Sigmoid colon (tissue), 7 donors: ENCODE data around the gene RRP12. TPM values are rescaled to one million over a fixed set of nuclear protein-coding genes. Genes with fewer than 3 reads are reported as not detected.

Experiments used
- DNase-seq: peaks from one replicate; pipeline ENCODE4 v3.0.0-alpha.2; 2019
- H3K27ac ChIP-seq, 4 donors: fragments of 200-600 bp; sonication (generic); one replicate each; pipeline ENCODE4 v1.5.1; 2016 to 2019; ENCODE audit warnings: mild to moderate bottlenecking in 1 of 4
- H3K27me3 ChIP-seq, 3 donors: fragments of 200-600 bp; sonication (generic); one replicate each; pipeline ENCODE4 v1.5.1; 2019; ENCODE audit warnings: mild to moderate bottlenecking in 1 of 3
- H3K36me3 ChIP-seq, 4 donors: fragments of 200-600 bp; sonication (generic); one replicate each; pipeline ENCODE4 v1.5.1; 2016 to 2019
- H3K4me1 ChIP-seq, 4 donors: fragments of 200-600 bp; sonication (generic); one replicate each; pipeline ENCODE4 v1.5.1; 2017 to 2019
- H3K4me3 ChIP-seq, 4 donors: fragments of 200-600 bp; sonication (generic); one replicate each; pipeline ENCODE4 v1.5.1; 2017 to 2019; ENCODE audit warnings: mild to moderate bottlenecking in 2 of 4, moderate library complexity in 1 of 4
- H3K9me3 ChIP-seq, 4 donors: fragments of 200-600 bp in 3 of 4; sonication (generic) in 3 of 4; one replicate each; pipeline versions ENCODE4 v1.5.1 to v1.6.1; 2013 to 2019
- CTCF ChIP-seq, 4 experiments: fragments of 450-650 bp in 3 of 4; fragments of 200-600 bp in 1 of 4; IDR thresholded peaks; one replicate each; pipeline ENCODE4 v1.5.1; 2016 to 2019; ENCODE audit warnings: antibody characterized with exemption in 4 of 4, mild to moderate bottlenecking in 3 of 4, moderate library complexity in 2 of 4
- EP300 ChIP-seq, 4 donors: sonication (generic); formaldehyde crosslinking; IDR thresholded peaks; one replicate each; pipeline ENCODE4 v1.6.1; 2017; ENCODE audit warnings: antibody characterized with exemption in 4 of 4
- POLR2A ChIP-seq, 2 donors: fragments of 450-650 bp; IDR thresholded peaks; one replicate each; pipeline ENCODE4 v1.6.1; 2016; ENCODE audit warnings: antibody characterized with exemption in 2 of 2, mild to moderate bottlenecking in 2 of 2, moderate library complexity in 2 of 2
- POLR2AphosphoS5 ChIP-seq, 4 donors: sonication (generic); formaldehyde crosslinking; IDR thresholded peaks; one replicate each; pipeline ENCODE4 v1.6.1; 2017; ENCODE audit warnings: antibody characterized with exemption in 4 of 4
- WGBS, 2 donors: extraction: QIAGEN DNeasy Blood & Tissue Kit; methylation state at CpG; one replicate each; pipeline ENCODE4 v1.1.7; 2013; 5-methylcytosine and 5-hydroxymethylcytosine counted together
- intact Hi-C: fragments of 100-400 bp; cut with DNase I; formaldehyde crosslinking; loops from one replicate; pipeline ENCODE4 v1.15.1; 2023
- polyA plus RNA-seq, 3 donors: library from polyadenylated mRNA; stranded (reverse); fragments of 200-250 nt; gene quantifications; one replicate each; pipeline ENCODE4 v1.2.3, GENCODE V29; 2013
- total RNA-seq, 4 donors: library from RNA; depleted of rRNA; stranded (reverse); fragments of >200 nt; gene quantifications; one replicate each; pipeline ENCODE4 v1.1.0, GENCODE V29; 2016
- donor health status: healthy with polysubstance abuse.
- donor health status: Bipolar disorder and iron deficiency.
- donor health status: healthy.

Gene RRP12
- total and polyA plus RNA-seq, 7 donors, result 3.2 to 18.8 (median 7.8) TPM

- no peak for DNase-seq
- WGBS, 2 donors, result 31 to 69% methylated on average over 6 of the region's 6 CpGs
- H3K4me3 ChIP-seq, result peak overlapping the region in 1 of 4 donors; percentile 80
- no peaks in the 10 kb centered on the region for H3K9me3 ChIP-seq
- intact Hi-C loops, result loop anchor here (5.0 kb wide), 1 partner anchor 71 kb away; the partner anchor contains the start of gene RRP12
- no peak for TF ChIP-seq POLR2A (IDR thresholded peaks at IDR 0.05)
- no peak for TF ChIP-seq POLR2AphosphoS5 (IDR thresholded peaks at IDR 0.05)
- TF ChIP-seq EP300 (IDR thresholded peaks at IDR 0.05), result no peak
- TF ChIP-seq CTCF (IDR thresholded peaks at IDR 0.05), result no peak
- H3K27me3 ChIP-seq, result no peaks in the 10 kb centered on the region
- H3K4me1 ChIP-seq, result peaks cover 0 to 47% (median 45%) of the 10 kb centered on the region in 4 donors
- peak overlapping the region; percentile 93 to 95 (median 94) for H3K27ac ChIP-seq
- peaks cover 0 to 14% (median 0%) of the 10 kb centered on the region in 4 donors for H3K36me3 ChIP-seq
Observed at GRCh38 chr10:97331153-97331703, 69.9 kb downstream of the RRP12 start.

GRCh38 chr10:97329766-97330165 lies 71.4 kb downstream of the RRP12 start:
- no peak for DNase-seq
- intact Hi-C loops, result loop anchor here (5.0 kb wide), 1 partner anchor 73 kb away; the partner anchor contains the start of gene RRP12
- WGBS, 2 donors, result 67 to 89% methylated on average over 5 of the region's 5 CpGs
- peaks cover 0 to 42% (median 34%) of the 10 kb centered on the region in 4 donors for H3K4me1 ChIP-seq
- no peak overlapping the region for H3K4me3 ChIP-seq
- no peaks in the 10 kb centered on the region for H3K9me3 ChIP-seq
- H3K36me3 ChIP-seq, result peaks cover 0 to 14% (median 0%) of the 10 kb centered on the region in 4 donors
- TF ChIP-seq CTCF (IDR thresholded peaks at IDR 0.05), result no peak
- no peak for TF ChIP-seq POLR2AphosphoS5 (IDR thresholded peaks at IDR 0.05)
- no peak for TF ChIP-seq EP300 (IDR thresholded peaks at IDR 0.05)
- no peak for TF ChIP-seq POLR2A (IDR thresholded peaks at IDR 0.05)
- peak overlapping the region in 1 of 4 donors; percentile 95 for H3K27ac ChIP-seq
- no peaks in the 10 kb centered on the region for H3K27me3 ChIP-seq

- intact Hi-C loops, result no loop called here
- peaks cover 0 to 41% (median 34%) of the 10 kb centered on the region in 4 donors for H3K4me1 ChIP-seq
- peak overlapping the region in 2 of 4 donors; percentile 5 to 95 for H3K27ac ChIP-seq
- TF ChIP-seq CTCF (IDR thresholded peaks at IDR 0.05), result no peak
- no peak for TF ChIP-seq EP300 (IDR thresholded peaks at IDR 0.05)
- TF ChIP-seq POLR2AphosphoS5 (IDR thresholded peaks at IDR 0.05), result no peak
- TF ChIP-seq POLR2A (IDR thresholded peaks at IDR 0.05), result no peak
- H3K36me3 ChIP-seq, result peaks cover 0 to 14% (median 0%) of the 10 kb centered on the region in 4 donors
- no peaks in the 10 kb centered on the region for H3K9me3 ChIP-seq
- WGBS, 2 donors, result 47 to 80% methylated on average over 3 of the region's 3 CpGs
- H3K27me3 ChIP-seq, result no peaks in the 10 kb centered on the region
- H3K4me3 ChIP-seq, result no peak overlapping the region
- no peak for DNase-seq
Observed at GRCh38 chr10:97328646-97329453, 72.3 kb downstream of the RRP12 start.

GRCh38 chr10:97327348-97328294 lies 73.5 kb downstream of the RRP12 start:
- intact Hi-C loops, result no loop called here
- 24 to 65% methylated on average over 7 of the region's 7 CpGs for WGBS, 2 donors
- TF ChIP-seq POLR2A (IDR thresholded peaks at IDR 0.05) (no peak), EP300 (IDR thresholded peaks at IDR 0.05) (no peak), CTCF (IDR thresholded peaks at IDR 0.05) (no peak), POLR2AphosphoS5 (IDR thresholded peaks at IDR 0.05) (no peak)
- Histone ChIP-seq H3K4me3 (no peak overlapping the region), H3K9me3 (no peaks in the 10 kb centered on the region), H3K27me3 (no peaks in the 10 kb centered on the region), H3K27ac (no peak overlapping the region), H3K36me3 (peaks cover 0 to 14% (median 0%) of the 10 kb centered on the region in 4 donors), H3K4me1 (peaks cover 0 to 34% (median 30%) of the 10 kb centered on the region in 4 donors)
- no peak for DNase-seq
